Measurements from ENCODE around the gene SEMA3B.

DNA sequence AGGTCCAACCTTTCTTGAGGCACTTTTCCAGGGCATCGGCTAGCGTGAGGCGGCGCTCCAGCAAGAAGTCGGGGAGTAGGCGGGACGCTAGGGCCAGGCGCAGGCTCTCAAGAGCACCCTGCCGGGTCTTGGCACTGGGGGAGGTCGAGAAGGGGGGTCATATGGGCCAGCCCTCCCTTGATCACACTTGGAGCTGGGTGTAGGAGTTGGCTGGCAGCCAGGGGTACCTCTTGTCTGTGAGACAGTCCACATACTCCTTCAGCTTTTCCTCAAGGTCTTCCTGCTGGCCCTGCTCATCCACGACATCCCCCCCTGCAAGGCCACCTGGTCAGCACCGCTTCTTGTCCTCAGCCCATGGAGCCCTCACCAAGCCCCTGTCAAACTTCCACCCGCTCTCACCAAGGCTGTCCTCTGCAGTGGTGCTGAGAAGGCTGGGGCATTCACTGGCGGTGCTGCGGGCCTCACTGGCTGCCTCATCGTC is 21.3 kb downstream of the SEMA3B start:
- TF ChIP-seq, protein P1, sequence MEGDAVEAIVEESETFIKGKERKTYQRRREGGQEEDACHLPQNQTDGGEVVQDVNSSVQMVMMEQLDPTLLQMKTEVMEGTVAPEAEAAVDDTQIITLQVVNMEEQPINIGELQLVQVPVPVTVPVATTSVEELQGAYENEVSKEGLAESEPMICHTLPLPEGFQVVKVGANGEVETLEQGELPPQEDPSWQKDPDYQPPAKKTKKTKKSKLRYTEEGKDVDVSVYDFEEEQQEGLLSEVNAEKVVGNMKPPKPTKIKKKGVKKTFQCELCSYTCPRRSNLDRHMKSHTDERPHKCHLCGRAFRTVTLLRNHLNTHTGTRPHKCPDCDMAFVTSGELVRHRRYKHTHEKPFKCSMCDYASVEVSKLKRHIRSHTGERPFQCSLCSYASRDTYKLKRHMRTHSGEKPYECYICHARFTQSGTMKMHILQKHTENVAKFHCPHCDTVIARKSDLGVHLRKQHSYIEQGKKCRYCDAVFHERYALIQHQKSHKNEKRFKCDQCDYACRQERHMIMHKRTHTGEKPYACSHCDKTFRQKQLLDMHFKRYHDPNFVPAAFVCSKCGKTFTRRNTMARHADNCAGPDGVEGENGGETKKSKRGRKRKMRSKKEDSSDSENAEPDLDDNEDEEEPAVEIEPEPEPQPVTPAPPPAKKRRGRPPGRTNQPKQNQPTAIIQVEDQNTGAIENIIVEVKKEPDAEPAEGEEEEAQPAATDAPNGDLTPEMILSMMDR (IDR thresholded peaks at IDR 0.05): no peak
- TF ChIP-seq POLR2A (IDR thresholded peaks at IDR 0.05; ENCODE audit: low read depth): no peak
- TF ChIP-seq EP300 (IDR thresholded peaks at IDR 0.05): no peak
- no peak for TF ChIP-seq POLR2AphosphoS5 (IDR thresholded peaks at IDR 0.05)

All from esophagus muscularis mucosa (tissue), 4 donors.